Measurements from ENCODE around the gene CSNK1D. TPM values are rescaled to one million over a fixed set of nuclear protein-coding genes. Genes with fewer than 3 reads are reported as not detected.

The CSNK1D gene
- total and polyA plus RNA-seq, 2 experiments from 2014 or later, result 35.1 to 102 TPM

DNA sequence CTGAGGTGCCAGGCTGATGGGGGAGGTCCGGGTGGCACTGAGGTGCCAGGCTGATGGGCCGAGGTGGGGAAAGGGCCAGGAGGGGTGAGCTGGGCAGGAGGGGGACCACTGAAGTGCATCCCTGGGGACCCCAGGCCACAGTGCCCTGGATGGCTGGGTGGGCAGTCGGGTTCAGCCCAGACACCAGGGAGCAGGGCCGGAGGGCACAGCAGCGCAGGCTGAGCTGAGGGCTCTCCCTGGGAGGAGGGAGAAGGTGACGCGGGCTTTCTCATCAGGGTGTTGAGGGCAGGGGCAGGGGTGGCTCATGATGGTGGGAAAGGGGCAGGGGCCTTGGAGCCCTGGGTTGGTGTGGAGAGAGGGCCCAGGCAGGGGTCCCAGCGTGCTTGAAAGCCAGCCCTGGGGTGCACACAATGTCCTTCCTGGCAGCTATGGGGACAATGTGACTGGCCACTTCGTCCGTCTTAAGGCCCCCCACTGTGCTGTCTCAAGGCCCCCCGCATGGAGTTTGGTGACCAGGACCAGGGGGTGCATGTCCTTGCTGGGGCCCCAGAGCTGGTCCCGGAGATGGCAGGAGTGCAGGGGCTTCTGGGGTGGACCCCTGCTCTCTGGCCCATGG lies 27.9 kb upstream of the CSNK1D start:
- in situ Hi-C loops (cut with MboI), result no loop called here
- Histone ChIP-seq H3K4me2 (ENCODE audit: unreplicated experiment) (no peak overlapping the region), H4K20me1 (ENCODE audit: insufficient read depth) (no peaks in the 10 kb centered on the region), H3K9me3 (ENCODE audit: low read depth) (no peaks in the 10 kb centered on the region), H2AFZ (no peak overlapping the region), H3K9me2 (ENCODE audit: insufficient read depth) (no peaks in the 10 kb centered on the region), H3K27ac (no peak overlapping the region), H3F3A (ENCODE audit: insufficient read depth) (peaks cover 14% of the 10 kb centered on the region), H3K4me1 (ENCODE audit: insufficient read depth) (peaks cover 17% of the 10 kb centered on the region), H3K9ac (no peak overlapping the region), H3K27me3 (replicated peaks; ENCODE audit: insufficient read depth) (no peaks in the 10 kb centered on the region), H3K4me3 (no peak overlapping the region), H3K36me3 (ENCODE audit: low read depth) (no peaks in the 10 kb centered on the region), H3K79me2 (ENCODE audit: insufficient read depth) (no peaks in the 10 kb centered on the region)
- TF ChIP-seq EZH2 (IDR thresholded peaks at IDR 0.05; ENCODE audit: insufficient read depth, poor library complexity, severe bottlenecking) (no peak), EZH2phosphoT487 (IDR thresholded peaks at IDR 0.05; ENCODE audit: insufficient read depth, low read depth) (no peak)
- DNase-seq, result no peak
- 86 to 92% methylated on average over 6 to 12 of the region's 12 CpGs for WGBS, 2 experiments (ENCODE audit: low coverage in 1 of 2, low lambda C conversion rate in 2 of 2, missing lambda C conversion rate in 2 of 2)

DNA sequence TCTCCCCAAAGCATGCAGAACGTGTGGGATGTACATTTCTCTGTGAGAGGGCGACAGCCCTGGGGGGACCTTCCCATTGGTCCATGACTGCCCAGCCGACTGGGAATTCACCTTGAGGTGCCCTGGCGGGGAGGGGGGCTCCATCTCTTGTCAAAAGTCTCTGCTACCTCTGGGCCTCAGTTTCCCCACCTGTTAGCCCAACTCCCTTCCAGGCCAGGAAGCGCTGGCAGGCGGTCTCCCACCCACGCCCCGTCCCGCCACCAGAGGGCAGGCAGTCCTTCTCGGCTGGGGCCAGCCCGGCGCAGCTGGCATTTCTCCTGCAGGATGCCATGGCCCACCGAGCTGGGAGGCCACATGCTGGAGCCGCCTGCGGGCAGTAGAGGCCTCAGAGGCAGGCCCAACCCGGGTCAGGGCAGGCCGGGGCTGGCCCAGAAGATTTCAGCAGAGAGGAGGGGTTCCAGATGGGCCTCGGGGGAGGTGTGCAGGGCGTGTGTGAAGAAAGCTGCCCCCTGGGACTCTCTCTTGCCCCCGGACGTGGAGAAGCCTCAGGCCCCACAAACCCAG lies 27.3 kb upstream of the CSNK1D start:
- Histone ChIP-seq H3K36me3 (ENCODE audit: low read depth) (no peaks in the 10 kb centered on the region), H4K20me1 (ENCODE audit: insufficient read depth) (no peaks in the 10 kb centered on the region), H3K27me3 (replicated peaks; ENCODE audit: insufficient read depth) (no peaks in the 10 kb centered on the region), H3K4me3 (no peak overlapping the region), H3K9me3 (ENCODE audit: low read depth) (no peaks in the 10 kb centered on the region), H3K79me2 (ENCODE audit: insufficient read depth) (no peaks in the 10 kb centered on the region), H3K4me1 (ENCODE audit: insufficient read depth) (peaks cover 17% of the 10 kb centered on the region), H2AFZ (no peak overlapping the region), H3K9ac (no peak overlapping the region), H3K4me2 (ENCODE audit: unreplicated experiment) (no peak overlapping the region), H3K27ac (no peak overlapping the region), H3K9me2 (ENCODE audit: insufficient read depth) (no peaks in the 10 kb centered on the region), H3F3A (ENCODE audit: insufficient read depth) (peaks cover 16% of the 10 kb centered on the region)
- in situ Hi-C loops (cut with MboI), result no loop called here
- peak; percentile 72 for DNase-seq
- TF ChIP-seq EZH2 (IDR thresholded peaks at IDR 0.05; ENCODE audit: insufficient read depth, poor library complexity, severe bottlenecking) (no peak), EZH2phosphoT487 (IDR thresholded peaks at IDR 0.05; ENCODE audit: insufficient read depth, low read depth) (no peak)
- 42 to 43% methylated on average over 15 to 21 of the region's 21 CpGs for WGBS, 2 experiments (ENCODE audit: low coverage in 1 of 2, low lambda C conversion rate in 2 of 2, missing lambda C conversion rate in 2 of 2)

DNA sequence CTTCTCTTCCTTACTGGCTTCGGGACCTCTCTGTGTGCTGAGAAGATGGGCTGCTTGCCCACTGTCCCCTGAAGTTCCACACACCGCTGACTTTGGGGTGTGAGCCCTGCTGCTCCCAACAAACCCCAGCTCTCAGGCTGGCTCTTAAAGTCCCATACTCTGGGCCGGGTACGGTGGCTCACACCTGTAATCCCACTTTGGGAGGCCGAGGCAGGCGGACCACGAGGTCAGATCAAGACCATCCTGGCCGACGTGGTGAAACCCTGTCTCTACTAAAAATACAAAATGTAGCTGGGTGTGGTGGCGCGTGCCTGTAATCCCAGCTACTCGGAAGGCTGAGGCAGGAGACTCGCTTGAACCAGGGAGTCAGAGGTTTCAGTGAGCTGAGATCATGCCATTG lies 26.7 kb upstream of the CSNK1D start:
- no peak for DNase-seq
- 90 to 93% methylated on average over 13 of the region's 13 CpGs for WGBS, 2 experiments (ENCODE audit: low coverage in 1 of 2, low lambda C conversion rate in 2 of 2, missing lambda C conversion rate in 2 of 2)
- H3K36me3 ChIP-seq (ENCODE audit: low read depth), result no peaks in the 10 kb centered on the region
- no peaks in the 10 kb centered on the region for H3K27me3 ChIP-seq (replicated peaks; ENCODE audit: insufficient read depth)
- H3F3A ChIP-seq (ENCODE audit: insufficient read depth), result peaks cover 19% of the 10 kb centered on the region
- TF ChIP-seq EZH2phosphoT487 (IDR thresholded peaks at IDR 0.05; ENCODE audit: insufficient read depth, low read depth) (no peak), EZH2 (IDR thresholded peaks at IDR 0.05; ENCODE audit: insufficient read depth, poor library complexity, severe bottlenecking) (no peak)
- H3K79me2 ChIP-seq (ENCODE audit: insufficient read depth), result no peaks in the 10 kb centered on the region
- in situ Hi-C loops (cut with MboI), result no loop called here
- peaks cover 17% of the 10 kb centered on the region for H3K4me1 ChIP-seq (ENCODE audit: insufficient read depth)
- H3K9me2 ChIP-seq (ENCODE audit: insufficient read depth), result no peaks in the 10 kb centered on the region
- H3K9ac ChIP-seq, result no peak overlapping the region
- H3K9me3 ChIP-seq (ENCODE audit: low read depth), result no peaks in the 10 kb centered on the region
- no peak overlapping the region for H3K27ac ChIP-seq
- H2AFZ ChIP-seq, result no peak overlapping the region
- no peak overlapping the region for H3K4me3 ChIP-seq
- no peaks in the 10 kb centered on the region for H4K20me1 ChIP-seq (ENCODE audit: insufficient read depth)
- H3K4me2 ChIP-seq (ENCODE audit: unreplicated experiment), result no peak overlapping the region

DNA sequence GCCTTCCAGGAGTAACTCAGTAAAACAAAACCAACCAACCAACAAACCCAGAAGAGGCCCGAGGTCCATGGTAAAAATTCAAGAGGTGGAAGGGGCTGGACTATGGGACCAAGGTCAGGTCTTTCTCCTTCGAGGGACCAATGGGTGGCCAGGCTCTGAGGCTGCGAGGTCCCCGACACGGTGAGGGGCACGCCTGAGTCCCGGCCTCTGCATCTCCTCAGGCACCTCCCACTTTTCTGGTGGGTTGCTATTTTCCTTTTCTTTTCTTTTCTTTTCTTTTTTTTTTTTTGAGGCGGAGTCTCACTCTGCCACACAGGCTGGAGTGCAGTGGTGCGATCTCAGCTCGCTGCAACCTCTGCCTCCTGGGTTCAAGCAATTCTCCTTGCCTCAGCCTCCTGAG lies 26.0 kb upstream of the CSNK1D start:
- Histone ChIP-seq H3K27ac (no peak overlapping the region), H3K4me3 (no peak overlapping the region), H3K79me2 (ENCODE audit: insufficient read depth) (no peaks in the 10 kb centered on the region), H3K9ac (no peak overlapping the region), H3K4me1 (ENCODE audit: insufficient read depth) (peaks cover 17% of the 10 kb centered on the region), H3K4me2 (ENCODE audit: unreplicated experiment) (no peak overlapping the region), H2AFZ (no peak overlapping the region), H3K9me2 (ENCODE audit: insufficient read depth) (no peaks in the 10 kb centered on the region), H3K9me3 (ENCODE audit: low read depth) (no peaks in the 10 kb centered on the region), H3F3A (ENCODE audit: insufficient read depth) (peaks cover 27% of the 10 kb centered on the region), H3K27me3 (replicated peaks; ENCODE audit: insufficient read depth) (no peaks in the 10 kb centered on the region), H4K20me1 (ENCODE audit: insufficient read depth) (no peaks in the 10 kb centered on the region), H3K36me3 (ENCODE audit: low read depth) (no peaks in the 10 kb centered on the region)
- in situ Hi-C loops (cut with MboI), result no loop called here
- DNase-seq, result no peak
- WGBS, 2 experiments (ENCODE audit: low coverage in 1 of 2, low lambda C conversion rate in 2 of 2, missing lambda C conversion rate in 2 of 2), result 93 to 94% methylated on average over 10 of the region's 10 CpGs
- no peak for TF ChIP-seq EZH2 (IDR thresholded peaks at IDR 0.05; ENCODE audit: insufficient read depth, poor library complexity, severe bottlenecking)
- no peak for TF ChIP-seq EZH2phosphoT487 (IDR thresholded peaks at IDR 0.05; ENCODE audit: insufficient read depth, low read depth)

Data from GM23248 (cell line).